GM18519 (cell line): Measurements from ENCODE around the gene CEP83.
"Not testable (repeated sequence)": the region's sequence is repeated elsewhere in the genome, so short reads cannot be mapped to it uniquely, and the experiment has no call there.

Experiments
- ATAC-seq: cut with Tn5 transposase; IDR thresholded peaks from one replicate; pipeline ENCODE4 v1.9.1; 2021; ENCODE audit warnings: mild to moderate bottlenecking, moderate library complexity; ENCODE audit not compliant: unreplicated experiment, low FRiP score

CEP83 gene

GRCh38 chr12:94434171-94434570 lies 25.5 kb downstream of the CEP83 start:
- ATAC-seq, result no peak

DNA sequence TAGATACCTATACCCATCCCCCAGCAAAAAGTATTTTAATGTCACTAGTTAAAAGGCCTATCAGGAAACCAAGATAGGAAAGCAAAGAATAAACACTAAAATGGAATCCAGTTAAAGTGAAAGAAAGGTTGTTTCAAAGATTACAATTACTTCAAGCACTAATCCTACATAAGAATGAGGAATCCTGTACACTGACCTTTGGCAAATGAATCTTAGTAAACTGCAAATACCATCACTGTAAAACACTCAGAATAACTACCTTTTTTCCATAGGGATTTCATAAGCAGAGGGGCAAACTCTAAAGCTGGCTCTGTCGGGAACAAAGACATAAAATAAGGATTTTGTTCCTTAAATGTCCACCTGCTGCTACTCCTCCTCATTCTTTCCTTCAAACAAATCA lies 25.9 kb downstream of the CEP83 start:
- ATAC-seq, result no peak

GRCh38 chr12:94430304-94430703 lies 29.4 kb downstream of the CEP83 start:
- no peak for ATAC-seq

DNA sequence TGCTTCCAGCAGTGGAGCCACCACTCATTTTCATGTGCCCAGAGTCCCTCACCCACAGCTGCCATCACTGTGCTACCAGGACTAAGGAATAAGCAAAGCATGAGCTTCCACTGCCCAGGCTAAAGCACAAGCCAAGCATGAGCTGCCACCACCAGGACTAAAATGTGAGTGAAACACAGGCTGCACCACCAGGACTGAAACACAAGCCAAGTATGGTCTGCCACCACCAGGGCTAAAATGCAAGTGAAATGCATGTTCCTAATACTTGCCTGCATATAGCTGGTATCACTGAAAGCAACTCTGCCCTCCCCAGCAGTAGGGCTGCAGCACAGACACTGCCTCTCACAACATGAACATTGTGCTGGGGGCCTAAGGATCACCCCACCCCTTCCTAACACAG lies 30.0 kb downstream of the CEP83 start:
- no peak for ATAC-seq

DNA sequence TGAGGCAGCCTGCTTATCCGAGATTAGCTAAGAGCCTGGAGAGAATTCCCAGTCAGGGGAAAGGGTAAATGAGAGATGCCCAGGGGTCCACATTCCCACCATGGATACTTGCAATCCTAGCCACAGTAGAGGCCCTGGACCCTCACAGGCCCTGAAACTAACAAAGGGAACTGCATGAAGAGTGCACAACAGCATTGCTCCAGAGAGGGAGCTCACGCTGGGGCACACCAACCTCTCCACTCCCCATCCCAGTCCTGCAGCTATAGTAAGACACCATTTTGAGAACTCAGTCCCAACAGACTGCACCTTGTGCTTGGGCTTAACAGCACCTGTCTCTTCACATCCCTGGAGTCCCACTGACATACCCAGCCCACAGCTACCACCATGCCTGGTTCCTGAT lies 30.5 kb downstream of the CEP83 start:
- no peak for ATAC-seq

- ATAC-seq, result no peak
These were observed 31.9 kb downstream of the CEP83 start for GRCh38 chr12:94427501-94428381.

DNA sequence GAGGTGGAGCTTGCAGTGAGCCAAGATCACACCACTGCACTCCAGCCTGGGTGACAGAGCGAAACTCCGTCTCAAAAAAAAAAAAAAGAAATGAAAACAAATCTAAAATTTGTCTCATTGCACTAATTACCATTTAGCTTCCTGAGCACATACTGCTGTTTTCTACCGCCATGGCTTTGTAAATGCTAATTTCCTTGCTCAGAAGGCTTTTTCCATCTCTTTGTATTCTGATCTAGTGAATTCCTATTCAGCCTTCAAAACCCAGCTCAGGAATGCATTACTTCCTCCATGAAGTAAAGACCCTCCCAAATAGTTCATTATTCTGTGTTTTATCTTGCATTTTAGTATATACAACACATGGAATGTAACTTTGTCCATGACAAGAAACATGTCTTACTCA lies 33.6 kb downstream of the CEP83 start:
- ATAC-seq, result no peak

DNA sequence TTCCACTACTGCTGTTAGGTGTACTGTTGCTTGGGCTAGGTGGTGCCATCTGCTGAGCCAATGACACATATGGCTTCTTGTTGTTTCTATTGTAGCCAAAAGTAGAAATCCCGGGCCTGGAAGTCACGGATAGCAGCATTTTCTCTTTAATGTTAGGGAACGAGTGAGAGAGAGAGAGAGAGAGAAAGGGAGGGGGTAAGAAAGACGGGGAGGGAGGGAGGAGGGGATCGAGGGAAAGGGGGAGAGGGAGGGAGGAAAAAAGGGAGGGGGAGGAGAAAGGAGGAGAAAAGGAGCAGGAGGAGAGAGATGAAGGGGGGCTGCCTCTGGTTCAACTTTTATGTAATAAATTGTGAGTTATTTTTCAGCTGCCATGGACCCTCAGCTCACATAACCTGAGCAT lies 34.8 kb downstream of the CEP83 start:
- not testable (repeated sequence) for ATAC-seq

DNA sequence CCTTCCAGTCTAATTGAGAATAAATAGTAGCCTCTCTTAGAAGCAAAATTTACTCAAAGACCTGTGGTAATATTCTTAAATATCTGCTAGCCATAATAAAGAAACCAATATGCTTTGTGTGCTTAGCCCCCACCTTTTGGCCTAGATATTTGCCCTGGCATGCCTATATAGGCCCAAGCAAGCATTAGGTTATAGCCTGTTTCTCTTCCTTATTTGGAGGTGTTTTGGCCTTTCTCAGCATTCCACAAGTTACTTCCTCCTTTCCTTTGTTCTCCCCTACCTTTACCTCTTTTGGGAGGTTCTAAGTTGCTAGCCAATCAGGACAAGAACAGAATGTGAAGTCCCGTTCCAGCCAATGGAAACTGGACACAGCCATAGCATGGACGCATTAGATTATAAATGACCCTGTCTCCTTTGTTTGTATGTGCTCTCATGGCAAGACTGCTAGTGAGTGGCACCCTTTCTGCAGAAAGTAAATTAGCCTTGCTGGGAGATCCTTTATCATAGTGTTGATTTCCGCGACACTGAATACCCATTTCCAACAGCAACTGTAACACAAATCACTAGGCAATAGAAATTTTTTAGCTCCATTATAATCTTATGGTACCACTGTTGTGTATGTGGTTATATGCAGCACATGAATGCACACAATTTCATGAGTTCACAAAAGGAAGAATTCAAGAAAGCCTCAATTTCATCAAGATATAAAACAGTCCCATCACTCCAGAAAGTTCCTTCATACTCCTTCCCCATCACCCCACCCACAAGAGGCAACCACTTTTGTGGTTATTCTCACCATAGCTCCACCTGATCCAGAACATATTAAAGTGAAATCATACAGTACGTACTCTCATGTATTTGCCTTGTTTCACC lies 37.6 kb downstream of the CEP83 start:
- no peak for ATAC-seq

GRCh38 chr12:94418517-94418916 lies 41.1 kb downstream of the CEP83 start:
- no peak for ATAC-seq

DNA sequence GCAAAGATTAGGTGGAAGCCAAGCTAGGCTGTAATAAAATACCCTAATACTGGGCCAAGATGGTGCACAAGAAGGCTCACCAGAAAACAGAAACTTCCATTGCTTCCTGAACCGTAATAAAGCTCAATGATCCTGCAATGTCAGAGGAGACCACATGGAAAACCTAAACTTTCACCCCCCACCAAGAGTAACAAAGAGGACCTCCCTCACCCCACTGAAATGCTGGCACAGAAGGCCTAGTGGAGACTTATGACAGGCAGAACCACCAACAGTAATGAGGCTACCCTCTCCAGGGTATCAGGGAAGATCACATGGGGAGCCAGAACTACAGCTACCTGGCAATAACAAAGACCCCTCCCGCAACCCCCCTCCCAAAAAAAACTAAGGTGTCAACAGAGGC lies 43.1 kb downstream of the CEP83 start:
- ATAC-seq, result no peak

DNA sequence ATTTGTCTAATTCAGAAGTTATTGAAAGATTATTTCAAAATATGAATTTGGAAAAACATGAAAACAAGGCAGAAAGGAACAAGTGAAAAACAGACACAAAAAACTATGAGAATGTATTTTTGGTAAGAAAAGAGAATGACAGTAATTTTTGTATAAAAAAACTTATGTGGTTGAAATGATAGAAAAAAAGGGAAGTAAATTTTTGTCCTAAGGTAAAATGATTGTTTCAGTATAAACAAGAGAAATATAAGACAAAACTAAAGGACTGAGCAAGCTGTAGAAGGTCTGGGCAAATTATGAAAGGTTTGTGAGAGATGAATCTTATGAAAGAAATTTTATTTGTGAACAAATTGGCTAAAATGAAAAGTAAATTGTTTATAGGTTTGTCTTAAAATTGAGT lies 44.6 kb downstream of the CEP83 start:
- ATAC-seq, result no peak

DNA sequence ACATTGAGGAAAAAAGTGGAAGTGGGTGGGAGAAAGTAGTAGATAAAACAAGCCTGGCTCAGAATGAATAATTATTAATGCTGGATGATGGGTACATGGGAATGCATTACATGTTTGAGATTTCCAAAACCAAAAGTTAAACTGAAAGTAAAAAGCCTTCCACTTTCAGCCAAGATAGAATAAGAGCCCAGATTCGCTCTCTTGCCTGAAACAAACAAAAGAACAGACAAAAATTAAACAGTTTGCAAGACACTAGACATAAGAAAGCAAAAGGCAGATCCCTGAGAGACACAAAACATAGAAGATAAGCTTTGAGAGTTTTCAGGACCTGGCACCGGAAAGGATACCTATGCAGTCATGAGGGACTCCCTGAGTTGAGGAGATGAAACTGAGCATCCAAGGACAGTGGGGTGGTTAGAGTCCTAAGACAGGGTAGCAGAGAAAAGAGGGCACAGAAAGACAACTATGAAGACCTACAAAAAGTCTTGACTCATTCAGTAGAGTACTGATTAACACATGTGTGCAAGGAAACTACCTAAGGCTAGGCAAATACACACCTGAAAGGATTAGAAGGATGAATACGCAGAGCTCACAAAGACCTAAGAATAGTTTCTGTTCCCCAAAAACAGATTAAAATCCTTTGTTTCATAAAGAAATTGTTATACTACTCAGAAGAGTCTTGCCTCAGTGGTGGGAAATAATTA lies 54.1 kb downstream of the CEP83 start:
- peak; percentile 80 for ATAC-seq

GRCh38 chr12:94404854-94405253 lies 54.8 kb downstream of the CEP83 start:
- no peak for ATAC-seq

GRCh38 chr12:94401326-94401725 lies 58.3 kb downstream of the CEP83 start:
- no peak for ATAC-seq

- ATAC-seq, result not testable (repeated sequence)
These were observed 61.0 kb downstream of the CEP83 start for GRCh38 chr12:94398685-94399084.

- no peak for ATAC-seq
These were observed 62.3 kb downstream of the CEP83 start for GRCh38 chr12:94397401-94397800.

DNA sequence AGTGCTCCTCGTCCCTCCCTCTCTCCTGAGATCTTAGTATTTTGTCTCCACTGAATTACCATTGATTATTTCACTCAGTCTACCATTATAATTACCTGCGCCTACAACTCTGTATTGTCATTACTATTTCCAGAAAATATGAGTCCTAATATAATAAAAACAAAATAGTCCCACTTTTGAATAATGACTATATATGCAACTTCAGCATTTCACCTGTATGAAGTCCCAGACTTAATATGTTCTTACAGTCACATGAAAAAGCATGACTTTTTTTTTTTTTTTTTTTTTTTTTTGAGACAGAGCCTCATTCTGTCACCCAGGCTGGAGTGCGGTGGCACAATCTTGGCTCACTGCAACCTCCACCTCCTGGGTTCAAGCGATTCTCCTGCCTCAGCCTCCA lies 63.7 kb downstream of the CEP83 start:
- ATAC-seq, result not testable (repeated sequence)

GRCh38 chr12:94390130-94390485 lies 69.6 kb downstream of the CEP83 start:
- no peak for ATAC-seq

DNA sequence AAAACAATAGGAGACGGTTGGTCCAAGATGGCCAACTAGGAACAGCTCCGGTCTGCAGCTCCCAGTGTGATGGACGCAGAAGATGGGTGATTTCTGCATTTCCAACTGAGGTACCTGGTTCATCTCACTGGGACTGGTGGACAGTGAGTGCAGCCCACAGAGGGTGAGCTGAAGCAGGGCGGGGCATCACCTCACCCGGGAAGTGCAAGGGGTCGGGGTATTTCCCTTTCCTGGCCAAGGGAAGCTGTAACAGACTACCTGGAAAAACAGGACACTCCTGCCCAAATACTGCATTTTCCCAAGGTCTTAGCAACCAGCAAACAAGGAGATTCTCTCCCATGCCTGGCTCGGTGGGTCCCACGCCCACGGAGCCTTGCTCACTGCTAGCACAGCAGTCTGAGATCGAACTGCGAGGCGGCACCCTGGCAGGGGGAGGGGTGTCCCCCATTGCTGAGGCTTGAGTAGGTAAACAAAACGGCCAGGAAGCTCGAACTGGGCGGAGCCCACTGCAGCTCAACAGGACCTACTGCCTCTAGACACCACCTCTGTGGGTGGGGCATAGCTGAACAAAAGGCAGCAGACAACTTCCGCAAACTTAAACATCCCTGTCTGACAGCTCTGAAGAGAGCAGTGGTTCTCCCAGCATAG lies 70.1 kb downstream of the CEP83 start:
- not testable (repeated sequence) for ATAC-seq

GRCh38 chr12:94386422-94386821 lies 73.2 kb downstream of the CEP83 start:
- no peak for ATAC-seq
